Neuronal stem cell (in vitro differentiated cells): ENCODE results near the gene PRKCE.

ENCODE experiments used
- DNase-seq: peaks from one replicate; pipeline ENCODE4 v3.0.0-alpha.2; 2013; ENCODE audit warnings: low spot score
- H2AFZ ChIP-seq: one replicate; pipeline ENCODE4 v1.6.1; 2013; ENCODE audit warnings: mild to moderate bottlenecking, low read length, inconsistent platforms
- H2AK5ac ChIP-seq: 2 replicates; pipeline ENCODE4 v1.6.1; 2013; ENCODE audit warnings: low read depth, mild to moderate bottlenecking, inconsistent platforms, low read length, moderate library complexity, mixed read lengths
- H2BK120ac ChIP-seq: 2 replicates; pipeline ENCODE4 v1.6.1; 2013; ENCODE audit warnings: low read depth, mild to moderate bottlenecking, inconsistent platforms, low read length, moderate library complexity, mixed read lengths
- H2BK12ac ChIP-seq: one replicate; pipeline ENCODE4 v1.6.1; 2013; ENCODE audit warnings: low read length, inconsistent platforms
- H2BK15ac ChIP-seq: 2 replicates; pipeline ENCODE4 v1.6.1; 2013; ENCODE audit warnings: mild to moderate bottlenecking, low read length, inconsistent platforms, mixed read lengths
- H2BK5ac ChIP-seq: one replicate; pipeline ENCODE4 v1.6.1; 2013; ENCODE audit warnings: inconsistent platforms, mild to moderate bottlenecking, low read length, moderate library complexity
- H3K14ac ChIP-seq: one replicate; pipeline ENCODE4 v1.6.1; 2013; ENCODE audit warnings: low read length, inconsistent platforms
- H3K18ac ChIP-seq: 2 replicates; pipeline ENCODE4 v1.6.1; 2013; ENCODE audit warnings: low read length, inconsistent platforms
- H3K23ac ChIP-seq: 2 replicates; pipeline ENCODE4 v1.6.1; 2013; ENCODE audit warnings: low read depth, mild to moderate bottlenecking, mixed read lengths, low read length, inconsistent platforms; ENCODE audit not compliant: poor library complexity
- H3K27ac ChIP-seq: replicated peaks from 3 replicates; pipeline ENCODE4 v1.5.1; 2013; ENCODE audit warnings: low read length, inconsistent platforms
- H3K27me3 ChIP-seq, 3 experiments: 2 replicates each; pipeline ENCODE4 v1.6.1; 2013; ENCODE audit warnings: low read length in 3 of 3, mild to moderate bottlenecking in 2 of 3, inconsistent platforms in 1 of 3, low read depth in 1 of 3, mixed read lengths in 1 of 3, moderate library complexity in 1 of 3; ENCODE audit not compliant: control insufficient read depth in 3 of 3, insufficient read depth in 3 of 3
- H3K36me3 ChIP-seq, 2 donors: replicated peaks in 1 of 2; 2 replicates each; pipeline ENCODE4 v1.6.1; 2013; ENCODE audit warnings: low read length in 2 of 2; ENCODE audit not compliant: control insufficient read depth in 2 of 2, insufficient read depth in 2 of 2
- H3K4ac ChIP-seq: 2 replicates; pipeline ENCODE4 v1.6.1; 2013; ENCODE audit warnings: inconsistent platforms, mild to moderate bottlenecking, low read length, moderate library complexity
- H3K4me1 ChIP-seq, 2 donors: 1 replicate in 1 of 2; 2 replicates in 1 of 2; pipeline ENCODE4 v1.6.1; 2013; ENCODE audit warnings: low read length in 2 of 2, low read depth in 1 of 2; ENCODE audit not compliant: control insufficient read depth in 2 of 2, insufficient read depth in 1 of 2
- H3K4me2 ChIP-seq: one replicate; pipeline ENCODE4 v1.6.1; 2013; ENCODE audit warnings: mild to moderate bottlenecking, low read length, inconsistent platforms; ENCODE audit not compliant: insufficient read depth, poor library complexity, severe bottlenecking
- H3K4me3 ChIP-seq, 2 donors: 2 replicates each; pipeline ENCODE4 v1.5.1; 2013; ENCODE audit warnings: low read length in 2 of 2, mild to moderate bottlenecking in 2 of 2, inconsistent platforms in 1 of 2, moderate library complexity in 1 of 2
- H3K79me1 ChIP-seq: one replicate; pipeline ENCODE4 v1.6.1; 2013; ENCODE audit warnings: low read depth, mild to moderate bottlenecking, inconsistent platforms, low read length, moderate library complexity
- H3K9ac ChIP-seq: one replicate; pipeline ENCODE4 v1.6.1; 2013; ENCODE audit warnings: mild to moderate bottlenecking, low read depth, low read length, inconsistent platforms; ENCODE audit not compliant: poor library complexity
- H3K9me3 ChIP-seq, 2 donors: replicated peaks in 1 of 2; 2 replicates each; pipeline versions ENCODE3 to v1.6.1; 2013; ENCODE audit warnings: low read length in 2 of 2, mild to moderate bottlenecking in 2 of 2, inconsistent platforms in 1 of 2, low read depth in 1 of 2, mixed read lengths in 1 of 2, moderate library complexity in 1 of 2; ENCODE audit not compliant: control insufficient read depth in 2 of 2, insufficient read depth in 1 of 2
- H4K8ac ChIP-seq: one replicate; pipeline ENCODE4 v1.6.1; 2013; ENCODE audit warnings: low read depth, mild to moderate bottlenecking, inconsistent platforms, low read length, moderate library complexity
- H4K91ac ChIP-seq: one replicate; pipeline ENCODE4 v1.6.1; 2013; ENCODE audit warnings: low read length, low read depth, mild to moderate bottlenecking, inconsistent platforms; ENCODE audit not compliant: poor library complexity
- WGBS, 2 donors: extraction: QIAGEN DNeasy Blood & Tissue Kit; methylation state at CpG; one replicate each; pipeline ENCODE4 v1.1.7; 2013; ENCODE audit warnings: missing lambda C conversion rate in 2 of 2, mixed read lengths in 1 of 2; ENCODE audit not compliant: insufficient read length in 2 of 2, insufficient replicate concordance in 1 of 2; ENCODE audit errors: extremely low coverage in 2 of 2; 5-methylcytosine and 5-hydroxymethylcytosine counted together

Gene PRKCE

GRCh38 chr2:46180189-46180588 is 528.7 kb downstream of the PRKCE start:
- H3K4me3 ChIP-seq, result no peak overlapping the region
- no peak overlapping the region for H3K18ac ChIP-seq
- no peak overlapping the region for H2AFZ ChIP-seq
- H2BK120ac ChIP-seq, result no peak overlapping the region
- no peak overlapping the region for H2BK12ac ChIP-seq
- WGBS, 2 donors, result no CpG with 5 or more reads among the region's 2 CpGs
- no peaks in the 10 kb centered on the region for H3K36me3 ChIP-seq
- H3K27ac ChIP-seq, result no peak overlapping the region
- no peaks in the 10 kb centered on the region for H3K79me1 ChIP-seq
- no peak overlapping the region for H3K14ac ChIP-seq
- H2AK5ac ChIP-seq, result no peak overlapping the region
- H3K9ac ChIP-seq, result no peak overlapping the region
- H2BK15ac ChIP-seq, result no peak overlapping the region
- no peak overlapping the region for H4K91ac ChIP-seq
- H3K4me1 ChIP-seq, result peaks cover 0 to 4% of the 10 kb centered on the region in 2 donors
- H4K8ac ChIP-seq, result no peak overlapping the region
- no peak overlapping the region for H3K23ac ChIP-seq
- no peak overlapping the region for H3K4me2 ChIP-seq
- H3K27me3 ChIP-seq, result no peaks in the 10 kb centered on the region
- H3K9me3 ChIP-seq, result no peaks in the 10 kb centered on the region
- no peak overlapping the region for H2BK5ac ChIP-seq
- H3K4ac ChIP-seq, result no peak overlapping the region
- DNase-seq, result no peak

GRCh38 chr2:46181306-46181705 is 529.8 kb downstream of the PRKCE start:
- no peak overlapping the region for H4K8ac ChIP-seq
- no peaks in the 10 kb centered on the region for H3K79me1 ChIP-seq
- peaks cover 0 to 4% of the 10 kb centered on the region in 2 donors for H3K4me1 ChIP-seq
- no peak overlapping the region for H2BK5ac ChIP-seq
- H4K91ac ChIP-seq, result no peak overlapping the region
- no peak overlapping the region for H3K23ac ChIP-seq
- no CpG with 5 or more reads among the region's 2 CpGs for WGBS, 2 donors
- no peak overlapping the region for H3K4me2 ChIP-seq
- H2AK5ac ChIP-seq, result no peak overlapping the region
- no peak overlapping the region for H3K18ac ChIP-seq
- no peak overlapping the region for H2BK120ac ChIP-seq
- H3K9me3 ChIP-seq, result no peaks in the 10 kb centered on the region
- no peaks in the 10 kb centered on the region for H3K36me3 ChIP-seq
- H2BK15ac ChIP-seq, result no peak overlapping the region
- DNase-seq, result no peak
- no peak overlapping the region for H3K4ac ChIP-seq
- no peak overlapping the region for H3K4me3 ChIP-seq
- H2AFZ ChIP-seq, result no peak overlapping the region
- no peak overlapping the region for H3K14ac ChIP-seq
- no peak overlapping the region for H3K9ac ChIP-seq
- H3K27ac ChIP-seq, result no peak overlapping the region
- no peak overlapping the region for H2BK12ac ChIP-seq
- no peaks in the 10 kb centered on the region for H3K27me3 ChIP-seq

GRCh38 chr2:46181789-46182530 is 530.5 kb downstream of the PRKCE start:
- Histone ChIP-seq H3K23ac (no peak overlapping the region), H4K91ac (no peak overlapping the region), H3K27ac (no peak overlapping the region), H2BK15ac (peak overlapping the region; percentile 1), H3K9me3 (no peaks in the 10 kb centered on the region), H3K18ac (no peak overlapping the region), H3K79me1 (no peaks in the 10 kb centered on the region), H2BK5ac (no peak overlapping the region), H2BK12ac (no peak overlapping the region), H3K4me3 (no peak overlapping the region), H2AK5ac (no peak overlapping the region), H3K27me3 (no peaks in the 10 kb centered on the region), H3K36me3 (no peaks in the 10 kb centered on the region), H3K4me2 (no peak overlapping the region), H3K4ac (no peak overlapping the region), H2BK120ac (no peak overlapping the region), H3K9ac (no peak overlapping the region), H3K14ac (no peak overlapping the region), H4K8ac (no peak overlapping the region), H3K4me1 (peaks cover 0 to 4% of the 10 kb centered on the region in 2 donors), H2AFZ (no peak overlapping the region)
- DNase-seq, result no peak
- no CpG with 5 or more reads among the region's 18 CpGs for WGBS, 2 donors

GRCh38 chr2:46183426-46183825 is 532.0 kb downstream of the PRKCE start:
- no peak overlapping the region for H2AFZ ChIP-seq
- H3K14ac ChIP-seq, result no peak overlapping the region
- H4K8ac ChIP-seq, result no peak overlapping the region
- DNase-seq, result no peak
- no peak overlapping the region for H2BK15ac ChIP-seq
- no CpG with 5 or more reads among the region's 4 CpGs for WGBS, 2 donors
- no peak overlapping the region for H3K23ac ChIP-seq
- no peak overlapping the region for H4K91ac ChIP-seq
- no peaks in the 10 kb centered on the region for H3K36me3 ChIP-seq
- H3K4me2 ChIP-seq, result no peak overlapping the region
- no peak overlapping the region for H3K9ac ChIP-seq
- no peaks in the 10 kb centered on the region for H3K9me3 ChIP-seq
- H3K4me1 ChIP-seq, result peaks cover 0 to 4% of the 10 kb centered on the region in 2 donors
- no peak overlapping the region for H2AK5ac ChIP-seq
- H2BK12ac ChIP-seq, result no peak overlapping the region
- no peaks in the 10 kb centered on the region for H3K27me3 ChIP-seq
- H3K18ac ChIP-seq, result no peak overlapping the region
- no peak overlapping the region for H2BK120ac ChIP-seq
- H2BK5ac ChIP-seq, result no peak overlapping the region
- H3K79me1 ChIP-seq, result no peaks in the 10 kb centered on the region
- H3K4me3 ChIP-seq, result no peak overlapping the region
- H3K4ac ChIP-seq, result no peak overlapping the region
- no peak overlapping the region for H3K27ac ChIP-seq
